Prostate gland (tissue), 2 donors: ENCODE results near the gene AMFR.

ENCODE experiments used
- POLR2A ChIP-seq: fragments of 450-650 bp; IDR thresholded peaks from one replicate; pipeline ENCODE4 v1.6.1; 2016; ENCODE audit warnings: antibody characterized with exemption, mild to moderate bottlenecking
- POLR2AphosphoS5 ChIP-seq: sonication (generic); formaldehyde crosslinking; IDR thresholded peaks from one replicate; pipeline ENCODE4 v1.6.1; 2017; ENCODE audit warnings: antibody characterized with exemption
- TF ChIP-seq, protein P1 (sequence below), 4 experiments: fragments of 200-600 bp in 2 of 4; fragments of 450-650 bp in 2 of 4; sonication (generic) in 2 of 4; IDR thresholded peaks; 1 replicate in 3 of 4; 2 replicates in 1 of 4; pipeline ENCODE4 v1.5.1; 2016 to 2019; ENCODE audit warnings: antibody characterized with exemption in 4 of 4, mild to moderate bottlenecking in 2 of 4, moderate library complexity in 2 of 4

DNA sequence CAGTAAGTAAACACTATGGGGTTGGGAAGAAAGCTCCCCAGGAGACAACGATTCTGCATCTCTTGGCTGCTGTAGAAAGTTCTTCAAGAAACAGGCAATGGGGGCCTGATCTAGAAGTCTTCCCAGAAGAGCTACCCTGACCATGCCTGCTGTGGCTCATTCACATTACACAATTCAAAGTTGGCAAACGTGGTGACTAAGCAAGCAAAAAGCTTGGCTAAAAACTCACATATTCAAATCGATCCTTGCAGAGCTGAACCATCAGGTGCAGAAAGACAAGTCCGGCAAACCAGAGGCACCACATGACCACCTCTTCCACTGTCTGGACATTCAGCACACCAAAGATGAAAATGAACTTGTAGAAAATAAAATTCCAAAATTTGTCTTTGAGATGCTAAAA is 16.1 kb downstream of the AMFR start:
- TF ChIP-seq POLR2A (no peak), POLR2AphosphoS5 (no peak)
- TF ChIP-seq, protein P1, sequence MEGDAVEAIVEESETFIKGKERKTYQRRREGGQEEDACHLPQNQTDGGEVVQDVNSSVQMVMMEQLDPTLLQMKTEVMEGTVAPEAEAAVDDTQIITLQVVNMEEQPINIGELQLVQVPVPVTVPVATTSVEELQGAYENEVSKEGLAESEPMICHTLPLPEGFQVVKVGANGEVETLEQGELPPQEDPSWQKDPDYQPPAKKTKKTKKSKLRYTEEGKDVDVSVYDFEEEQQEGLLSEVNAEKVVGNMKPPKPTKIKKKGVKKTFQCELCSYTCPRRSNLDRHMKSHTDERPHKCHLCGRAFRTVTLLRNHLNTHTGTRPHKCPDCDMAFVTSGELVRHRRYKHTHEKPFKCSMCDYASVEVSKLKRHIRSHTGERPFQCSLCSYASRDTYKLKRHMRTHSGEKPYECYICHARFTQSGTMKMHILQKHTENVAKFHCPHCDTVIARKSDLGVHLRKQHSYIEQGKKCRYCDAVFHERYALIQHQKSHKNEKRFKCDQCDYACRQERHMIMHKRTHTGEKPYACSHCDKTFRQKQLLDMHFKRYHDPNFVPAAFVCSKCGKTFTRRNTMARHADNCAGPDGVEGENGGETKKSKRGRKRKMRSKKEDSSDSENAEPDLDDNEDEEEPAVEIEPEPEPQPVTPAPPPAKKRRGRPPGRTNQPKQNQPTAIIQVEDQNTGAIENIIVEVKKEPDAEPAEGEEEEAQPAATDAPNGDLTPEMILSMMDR (IDR thresholded peaks at IDR 0.05) = no peak
